ENCODE data around the gene PPFIA1. TPM values are rescaled to one million over a fixed set of nuclear protein-coding genes. Genes with fewer than 3 reads are reported as not detected.

Gene PPFIA1
- total RNA-seq, 5 donors from 2014 or later (not counting 1 experiment from before 2014, with no cell fraction given): 41.0 to 50.7 (median 49.6) TPM

DNA sequence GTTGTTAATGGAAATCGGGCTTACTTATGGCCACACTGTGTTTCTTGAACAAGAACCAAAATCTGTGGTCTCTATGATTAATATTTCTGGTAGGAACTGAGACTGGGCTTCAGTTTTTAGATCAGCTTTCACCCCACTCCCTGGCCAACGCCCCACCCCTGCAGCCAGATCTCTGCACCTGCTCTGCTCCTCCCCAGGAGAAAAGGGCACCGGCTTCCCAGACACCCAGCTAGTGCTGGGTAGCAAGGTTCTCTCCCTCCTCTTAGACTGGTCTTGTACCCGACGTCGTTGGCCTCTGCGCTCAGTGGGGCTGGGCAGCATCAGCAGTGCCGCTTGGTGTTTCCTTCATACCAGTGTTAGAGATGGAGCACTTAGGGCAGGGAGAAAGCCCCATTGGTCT lies 110.9 kb downstream of the PPFIA1 start:
- H3K9me3 ChIP-seq: no peaks in the 10 kb centered on the region
- H3K27me3 Mint-ChIP-seq: no peaks in the 10 kb centered on the region
- no peak overlapping the region for H3K4me3 Mint-ChIP-seq
- peaks cover 5 to 48% of the 10 kb centered on the region in 2 donors for H3K36me3 ChIP-seq (ENCODE audit: control insufficient read depth in 2 of 2, extremely low read depth in 1 of 2, insufficient read depth in 1 of 2, low read length in 1 of 2)
- 100% methylated on average over 6 of the region's 8 CpGs for WGBS (ENCODE audit: insufficient coverage)
- H3K4me3 ChIP-seq (ENCODE audit: control insufficient read depth in 1 of 2, extremely low read depth in 1 of 2, low read length in 1 of 2): no peak overlapping the region
- H3K4me1 ChIP-seq (ENCODE audit: control insufficient read depth in 1 of 2, extremely low read depth in 1 of 2, insufficient read depth in 2 of 2, low read length in 2 of 2): no peaks in the 10 kb centered on the region
- no peak for DNase-seq
- H3K27me3 ChIP-seq (replicated peaks in 1 of 2; ENCODE audit: control insufficient read depth in 2 of 2, extremely low read depth in 1 of 2, insufficient read depth in 2 of 2, low read length in 1 of 2): no peaks in the 10 kb centered on the region
- POLR2A ChIA-PET: no interaction called here
- H3K36me3 Mint-ChIP-seq: peaks cover 55% of the 10 kb centered on the region
- no peaks in the 10 kb centered on the region for H3K4me1 Mint-ChIP-seq
- no peaks in the 10 kb centered on the region for H3K9me3 Mint-ChIP-seq
- H3K27ac Mint-ChIP-seq: no peak overlapping the region
- H3K27ac ChIP-seq (ENCODE audit: low read length): no peak overlapping the region
- no peak for ATAC-seq (replicated peaks in 1 of 4)
- CTCF ChIA-PET: no interaction called here

DNA sequence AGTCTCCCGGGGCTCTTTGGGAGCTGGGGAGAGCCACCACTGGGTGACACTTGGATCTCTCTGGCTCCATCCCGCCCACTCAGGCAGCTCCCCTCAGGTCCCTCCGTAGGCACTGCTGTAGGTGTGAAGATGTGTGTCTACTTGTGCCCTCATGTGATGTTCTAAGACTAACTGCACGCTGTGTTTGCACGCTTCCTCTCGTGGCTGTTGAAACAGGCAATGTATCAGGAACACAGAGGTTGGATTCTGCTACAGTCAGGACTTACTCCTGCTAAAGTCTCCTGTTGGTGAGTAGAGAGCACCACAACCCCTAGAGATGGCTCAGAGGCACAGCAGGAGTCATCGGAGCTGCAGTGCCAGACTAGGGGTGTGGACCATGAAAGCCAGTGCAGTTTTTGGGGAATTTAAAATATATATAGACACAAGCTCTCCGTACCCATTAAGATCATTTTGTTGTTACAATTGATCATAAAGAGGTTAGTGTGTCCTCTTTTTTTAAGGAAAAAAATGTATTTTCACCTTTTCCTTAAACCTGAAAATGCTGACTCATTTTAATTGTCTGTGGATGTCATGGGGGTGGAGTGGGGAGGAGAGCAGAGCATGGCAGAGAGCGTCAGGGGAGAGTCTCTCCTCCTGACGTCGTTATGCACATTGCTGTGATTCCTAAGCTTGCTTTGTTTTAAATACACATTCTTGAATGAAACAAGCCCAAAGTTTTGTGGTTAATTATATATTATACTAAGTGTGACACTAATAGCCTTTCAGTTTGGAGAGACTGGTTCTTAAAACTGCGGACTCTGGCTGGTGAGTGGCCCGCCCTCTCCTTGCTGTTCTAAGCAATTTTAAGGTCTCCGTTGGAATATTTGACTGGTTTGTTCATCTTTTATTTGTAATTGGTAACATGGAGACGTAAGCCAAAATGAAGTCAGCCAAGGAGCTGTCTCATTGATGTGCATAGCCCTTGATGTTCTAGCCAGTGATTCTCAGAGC lies 111.7 kb downstream of the PPFIA1 start:
- Mint-ChIP-seq H3K9me3 (no peaks in the 10 kb centered on the region), H3K36me3 (peaks cover 50% of the 10 kb centered on the region), H3K27me3 (no peaks in the 10 kb centered on the region), H3K4me1 (no peaks in the 10 kb centered on the region), H3K27ac (no peak overlapping the region), H3K4me3 (no peak overlapping the region)
- ChIA-PET CTCF (no interaction called here), POLR2A (no interaction called here)
- ATAC-seq (replicated peaks in 1 of 4) (no peak), DNase-seq (no peak)
- H3K27me3 ChIP-seq (replicated peaks in 1 of 2; ENCODE audit: control insufficient read depth in 2 of 2, extremely low read depth in 1 of 2, insufficient read depth in 2 of 2, low read length in 1 of 2): no peaks in the 10 kb centered on the region
- 90% methylated on average over 10 of the region's 15 CpGs for WGBS (ENCODE audit: insufficient coverage)
- H3K27ac ChIP-seq (ENCODE audit: low read length): no peak overlapping the region
- peaks cover 5 to 43% of the 10 kb centered on the region in 2 donors for H3K36me3 ChIP-seq (ENCODE audit: control insufficient read depth in 2 of 2, extremely low read depth in 1 of 2, insufficient read depth in 1 of 2, low read length in 1 of 2)
- no peaks in the 10 kb centered on the region for H3K9me3 ChIP-seq
- no peaks in the 10 kb centered on the region for H3K4me1 ChIP-seq (ENCODE audit: control insufficient read depth in 1 of 2, extremely low read depth in 1 of 2, insufficient read depth in 2 of 2, low read length in 2 of 2)
- H3K4me3 ChIP-seq (ENCODE audit: control insufficient read depth in 1 of 2, extremely low read depth in 1 of 2, low read length in 1 of 2): no peak overlapping the region

DNA sequence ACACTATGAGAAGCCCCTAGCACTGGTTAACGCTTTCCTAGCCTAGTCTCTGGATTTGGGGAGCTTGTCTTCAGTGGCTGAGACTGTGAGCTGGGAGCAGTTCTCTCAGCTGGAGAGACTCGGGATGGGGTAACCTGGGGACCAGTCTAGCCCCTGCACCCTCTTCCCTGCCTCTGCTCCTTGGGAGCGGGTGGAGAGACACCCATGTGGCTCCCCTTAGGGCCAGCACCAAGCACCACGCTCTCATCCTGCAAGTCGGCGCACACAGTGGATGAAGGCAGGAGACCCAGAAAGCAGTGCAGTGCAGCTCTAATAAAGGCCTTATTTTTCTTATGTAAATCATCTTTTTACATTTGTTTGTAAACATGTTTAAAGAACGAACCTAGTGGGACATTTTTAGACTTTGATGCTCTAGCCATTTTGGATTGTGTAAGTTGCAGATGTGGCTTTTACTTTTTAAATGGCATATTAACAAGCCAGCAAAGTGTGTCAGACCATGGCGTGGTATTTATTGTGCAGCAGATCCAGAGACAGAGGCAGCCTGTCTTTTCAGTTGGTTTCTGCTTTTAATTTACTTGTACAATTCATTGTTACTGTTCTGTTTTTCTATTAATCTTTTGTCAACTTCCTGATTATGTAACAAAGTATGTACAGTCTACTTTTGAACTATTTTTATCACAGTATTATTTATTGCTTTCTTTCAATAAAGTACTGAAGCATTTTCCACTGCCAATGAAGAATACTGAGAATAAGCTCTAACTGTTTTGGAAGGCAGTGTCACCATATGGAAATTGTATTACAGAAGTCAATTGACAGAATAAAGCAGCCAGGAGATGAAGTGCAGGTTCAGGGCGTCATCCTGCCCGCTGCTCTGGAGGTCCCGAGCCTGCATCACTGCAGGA lies 113.4 kb downstream of the PPFIA1 start:
- Mint-ChIP-seq H3K4me3 (no peak overlapping the region), H3K27ac (no peak overlapping the region), H3K27me3 (no peaks in the 10 kb centered on the region), H3K9me3 (no peaks in the 10 kb centered on the region), H3K4me1 (no peaks in the 10 kb centered on the region), H3K36me3 (peaks cover 35% of the 10 kb centered on the region)
- no peak overlapping the region for H3K4me3 ChIP-seq (ENCODE audit: control insufficient read depth in 1 of 2, extremely low read depth in 1 of 2, low read length in 1 of 2)
- ATAC-seq (replicated peaks in 1 of 4) (no peak), DNase-seq (no peak)
- POLR2A ChIA-PET: no interaction called here
- H3K27ac ChIP-seq (ENCODE audit: low read length): no peak overlapping the region
- H3K4me1 ChIP-seq (ENCODE audit: control insufficient read depth in 1 of 2, extremely low read depth in 1 of 2, insufficient read depth in 2 of 2, low read length in 2 of 2): no peaks in the 10 kb centered on the region
- CTCF ChIA-PET: no interaction called here
- H3K36me3 ChIP-seq (ENCODE audit: control insufficient read depth in 2 of 2, extremely low read depth in 1 of 2, insufficient read depth in 1 of 2, low read length in 1 of 2): peaks cover 5 to 25% of the 10 kb centered on the region in 2 donors
- no peaks in the 10 kb centered on the region for H3K27me3 ChIP-seq (replicated peaks in 1 of 2; ENCODE audit: control insufficient read depth in 2 of 2, extremely low read depth in 1 of 2, insufficient read depth in 2 of 2, low read length in 1 of 2)
- H3K9me3 ChIP-seq: no peaks in the 10 kb centered on the region
- WGBS (ENCODE audit: insufficient coverage): 93% methylated on average over 2 of the region's 11 CpGs

DNA sequence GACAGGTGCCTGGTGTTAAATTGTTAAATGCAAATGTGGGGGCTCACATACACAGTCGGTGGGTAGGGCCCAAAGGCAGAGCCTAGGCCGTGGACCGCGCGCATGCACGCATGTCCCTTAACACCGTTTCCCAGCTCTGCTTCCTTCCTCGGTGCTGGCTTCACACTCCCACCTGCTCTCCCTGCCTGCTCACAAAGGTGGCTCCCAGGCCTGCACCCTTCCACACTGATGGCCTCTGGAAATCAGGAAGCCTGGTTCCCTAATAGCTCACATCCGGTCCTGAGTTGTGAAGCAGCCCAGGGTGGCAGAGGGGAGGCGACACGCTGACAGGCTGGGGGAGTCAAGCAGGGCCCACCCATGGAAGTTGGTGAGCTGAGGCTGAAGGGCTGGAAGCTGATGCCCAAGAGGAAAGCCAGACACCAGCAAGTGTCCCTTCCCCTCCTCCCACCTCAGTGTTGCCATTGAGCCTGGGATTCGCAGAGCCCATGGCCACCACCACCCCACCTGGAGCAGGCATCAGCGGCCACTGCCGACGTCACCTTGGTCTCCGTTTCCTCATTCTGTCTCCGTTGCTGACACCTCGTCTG lies 114.2 kb downstream of the PPFIA1 start:
- Histone ChIP-seq H3K36me3 (ENCODE audit: control insufficient read depth in 2 of 2, extremely low read depth in 1 of 2, insufficient read depth in 1 of 2, low read length in 1 of 2) (peaks cover 5 to 23% of the 10 kb centered on the region in 2 donors), H3K9me3 (no peaks in the 10 kb centered on the region), H3K27me3 (replicated peaks in 1 of 2; ENCODE audit: control insufficient read depth in 2 of 2, extremely low read depth in 1 of 2, insufficient read depth in 2 of 2, low read length in 1 of 2) (no peaks in the 10 kb centered on the region), H3K27ac (ENCODE audit: low read length) (no peak overlapping the region), H3K4me1 (ENCODE audit: control insufficient read depth in 1 of 2, extremely low read depth in 1 of 2, insufficient read depth in 2 of 2, low read length in 2 of 2) (no peaks in the 10 kb centered on the region), H3K4me3 (ENCODE audit: control insufficient read depth in 1 of 2, extremely low read depth in 1 of 2, low read length in 1 of 2) (no peak overlapping the region)
- Mint-ChIP-seq H3K4me1 (no peaks in the 10 kb centered on the region), H3K27me3 (no peaks in the 10 kb centered on the region), H3K9me3 (no peaks in the 10 kb centered on the region), H3K4me3 (no peak overlapping the region), H3K27ac (no peak overlapping the region), H3K36me3 (peaks cover 34% of the 10 kb centered on the region)
- WGBS (ENCODE audit: insufficient coverage): 98% methylated on average over 15 of the region's 18 CpGs
- POLR2A ChIA-PET: no interaction called here
- CTCF ChIA-PET: no interaction called here
- ATAC-seq (replicated peaks in 1 of 4) (no peak), DNase-seq (no peak)

DNA sequence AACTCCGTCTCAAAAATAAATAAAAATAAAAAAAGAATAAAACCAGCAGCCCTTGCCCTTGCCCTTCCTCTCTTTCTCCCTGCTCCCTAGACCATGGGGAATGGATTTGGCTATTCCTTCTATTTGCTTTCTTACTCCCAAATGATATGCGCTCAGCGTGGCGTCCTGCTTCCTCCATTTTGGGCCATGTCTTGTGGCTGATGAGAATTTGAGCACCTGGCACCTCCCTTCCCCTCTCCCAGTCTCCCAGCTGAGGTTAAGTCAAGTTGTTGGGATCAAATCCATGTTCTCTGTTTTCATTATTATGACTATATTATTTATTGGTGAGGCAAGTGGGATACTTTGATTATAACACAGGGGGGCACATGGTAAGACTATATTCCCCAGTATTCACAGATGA lies 117.1 kb downstream of the PPFIA1 start:
- Mint-ChIP-seq H3K4me3 (no peak overlapping the region), H3K9me3 (no peaks in the 10 kb centered on the region), H3K4me1 (no peaks in the 10 kb centered on the region), H3K36me3 (peaks cover 21% of the 10 kb centered on the region), H3K27ac (no peak overlapping the region), H3K27me3 (peaks cover 7 to 9% of the 10 kb centered on the region in 2 donors)
- no peak for ATAC-seq (replicated peaks in 1 of 4)
- ChIA-PET CTCF (no interaction called here), POLR2A (no interaction called here)
- Histone ChIP-seq H3K9me3 (no peaks in the 10 kb centered on the region), H3K36me3 (ENCODE audit: control insufficient read depth in 2 of 2, extremely low read depth in 1 of 2, insufficient read depth in 1 of 2, low read length in 1 of 2) (peaks cover 5 to 6% of the 10 kb centered on the region in 2 donors), H3K27ac (ENCODE audit: low read length) (no peak overlapping the region), H3K27me3 (replicated peaks in 1 of 2; ENCODE audit: control insufficient read depth in 2 of 2, extremely low read depth in 1 of 2, insufficient read depth in 2 of 2, low read length in 1 of 2) (peaks cover 0 to 3% of the 10 kb centered on the region in 2 experiments), H3K4me3 (ENCODE audit: control insufficient read depth in 1 of 2, extremely low read depth in 1 of 2, low read length in 1 of 2) (no peak overlapping the region), H3K4me1 (ENCODE audit: control insufficient read depth in 1 of 2, extremely low read depth in 1 of 2, insufficient read depth in 2 of 2, low read length in 2 of 2) (no peaks in the 10 kb centered on the region)
- no CpG with 5 or more reads among the region's 4 CpGs for WGBS (ENCODE audit: insufficient coverage)
- DNase-seq: no peak

DNA sequence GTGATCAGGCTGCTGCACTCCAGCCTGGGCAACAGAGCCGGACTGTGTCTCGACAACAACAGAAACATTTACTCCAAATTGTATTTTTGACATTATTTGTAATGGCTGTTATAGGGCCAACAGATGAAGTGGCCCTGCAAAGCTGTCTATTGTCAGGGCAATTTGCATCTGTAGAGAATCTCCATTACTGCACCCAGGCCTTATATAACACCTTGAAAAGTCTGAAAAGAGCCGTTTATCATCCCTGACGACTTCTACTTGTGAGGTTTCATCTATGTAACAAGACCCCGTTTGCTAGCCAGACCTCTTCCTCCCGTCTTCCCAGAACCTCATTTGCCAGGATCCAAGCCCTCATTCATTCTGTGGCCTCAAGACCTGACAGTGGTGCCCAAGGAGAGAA lies 118.7 kb downstream of the PPFIA1 start:
- Histone ChIP-seq H3K9me3 (no peaks in the 10 kb centered on the region), H3K27me3 (replicated peaks in 1 of 2; ENCODE audit: control insufficient read depth in 2 of 2, extremely low read depth in 1 of 2, insufficient read depth in 2 of 2, low read length in 1 of 2) (peaks cover 0 to 16% of the 10 kb centered on the region in 2 experiments), H3K4me3 (ENCODE audit: control insufficient read depth in 1 of 2, extremely low read depth in 1 of 2, low read length in 1 of 2) (no peak overlapping the region), H3K27ac (ENCODE audit: low read length) (no peak overlapping the region), H3K4me1 (ENCODE audit: control insufficient read depth in 1 of 2, extremely low read depth in 1 of 2, insufficient read depth in 2 of 2, low read length in 2 of 2) (no peaks in the 10 kb centered on the region), H3K36me3 (ENCODE audit: control insufficient read depth in 2 of 2, extremely low read depth in 1 of 2, insufficient read depth in 1 of 2, low read length in 1 of 2) (peaks cover 4 to 5% of the 10 kb centered on the region in 2 donors)
- Mint-ChIP-seq H3K36me3 (peaks cover 14% of the 10 kb centered on the region), H3K4me1 (no peaks in the 10 kb centered on the region), H3K27ac (no peak overlapping the region), H3K27me3 (peaks cover 17% of the 10 kb centered on the region in 2 donors), H3K9me3 (no peaks in the 10 kb centered on the region), H3K4me3 (no peak overlapping the region)
- ChIA-PET CTCF (no interaction called here), POLR2A (no interaction called here)
- no peak for ATAC-seq (replicated peaks in 1 of 4)
- no peak for DNase-seq
- 85% methylated on average over 4 of the region's 6 CpGs for WGBS (ENCODE audit: insufficient coverage)
